Bone marrow (tissue), 2 donors: ENCODE measurements around the gene ITGA7.
A peak's percentile ranks its signal among the peaks of the same experiment; 100 is the strongest.

Source experiments
- DNase-seq, 2 donors: peaks; one replicate each; lab custom pipeline; 2025; lab: John Stamatoyannopoulos, UW

Gene ITGA7

DNA sequence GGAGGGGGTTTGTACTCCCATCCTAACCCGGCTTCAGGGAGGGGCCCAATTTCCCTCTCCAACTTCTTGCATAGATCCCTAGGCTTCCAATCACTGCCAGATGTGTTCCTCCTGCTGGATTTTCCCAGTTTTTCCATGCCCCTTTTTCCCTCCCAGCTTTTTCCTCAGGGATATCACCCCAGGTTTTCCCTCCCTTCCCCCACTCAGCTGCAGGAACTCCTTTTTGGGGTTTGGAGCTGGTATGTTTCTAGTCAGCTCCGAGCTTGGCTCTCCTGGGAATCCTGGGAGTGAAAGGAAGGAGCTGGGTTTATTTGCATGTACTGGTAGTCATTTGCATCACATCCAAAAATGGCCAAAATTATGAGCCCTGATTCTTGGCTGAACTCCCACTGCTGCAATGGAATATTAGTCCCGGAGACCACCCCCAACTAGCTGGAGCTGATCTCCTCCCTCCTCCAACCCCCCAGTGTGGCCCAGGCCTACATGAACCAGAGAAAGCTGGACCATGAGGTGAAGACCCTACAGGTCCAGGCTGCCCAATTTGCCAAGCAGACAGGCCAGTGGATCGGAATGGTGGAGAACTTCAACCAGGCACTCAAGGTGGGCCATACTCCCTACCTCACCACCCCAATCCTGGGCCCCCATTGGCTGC lies 11.0 kb upstream of the ITGA7 start:
- DNase-seq, result no peak

DNA sequence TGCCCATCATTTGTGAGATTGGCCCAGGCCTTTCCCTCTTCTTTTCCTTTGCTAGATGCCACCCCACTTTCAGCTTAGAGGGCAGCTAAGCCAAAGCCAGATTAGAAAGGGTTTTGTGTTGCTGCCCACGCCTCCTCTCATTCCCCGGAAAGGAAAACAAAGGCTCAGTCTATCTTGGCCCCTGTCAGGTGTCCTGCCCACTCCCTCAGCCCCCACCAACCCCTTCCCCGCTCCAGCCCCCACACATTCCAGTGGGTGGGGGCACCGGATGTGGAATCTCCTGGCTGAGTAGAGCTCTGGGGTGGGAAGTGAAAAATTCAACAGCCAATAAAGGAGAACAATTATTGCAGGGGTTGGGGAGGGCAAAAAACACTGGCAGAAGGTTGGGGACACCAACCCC lies 10.3 kb upstream of the ITGA7 start:
- no peak for DNase-seq

DNA sequence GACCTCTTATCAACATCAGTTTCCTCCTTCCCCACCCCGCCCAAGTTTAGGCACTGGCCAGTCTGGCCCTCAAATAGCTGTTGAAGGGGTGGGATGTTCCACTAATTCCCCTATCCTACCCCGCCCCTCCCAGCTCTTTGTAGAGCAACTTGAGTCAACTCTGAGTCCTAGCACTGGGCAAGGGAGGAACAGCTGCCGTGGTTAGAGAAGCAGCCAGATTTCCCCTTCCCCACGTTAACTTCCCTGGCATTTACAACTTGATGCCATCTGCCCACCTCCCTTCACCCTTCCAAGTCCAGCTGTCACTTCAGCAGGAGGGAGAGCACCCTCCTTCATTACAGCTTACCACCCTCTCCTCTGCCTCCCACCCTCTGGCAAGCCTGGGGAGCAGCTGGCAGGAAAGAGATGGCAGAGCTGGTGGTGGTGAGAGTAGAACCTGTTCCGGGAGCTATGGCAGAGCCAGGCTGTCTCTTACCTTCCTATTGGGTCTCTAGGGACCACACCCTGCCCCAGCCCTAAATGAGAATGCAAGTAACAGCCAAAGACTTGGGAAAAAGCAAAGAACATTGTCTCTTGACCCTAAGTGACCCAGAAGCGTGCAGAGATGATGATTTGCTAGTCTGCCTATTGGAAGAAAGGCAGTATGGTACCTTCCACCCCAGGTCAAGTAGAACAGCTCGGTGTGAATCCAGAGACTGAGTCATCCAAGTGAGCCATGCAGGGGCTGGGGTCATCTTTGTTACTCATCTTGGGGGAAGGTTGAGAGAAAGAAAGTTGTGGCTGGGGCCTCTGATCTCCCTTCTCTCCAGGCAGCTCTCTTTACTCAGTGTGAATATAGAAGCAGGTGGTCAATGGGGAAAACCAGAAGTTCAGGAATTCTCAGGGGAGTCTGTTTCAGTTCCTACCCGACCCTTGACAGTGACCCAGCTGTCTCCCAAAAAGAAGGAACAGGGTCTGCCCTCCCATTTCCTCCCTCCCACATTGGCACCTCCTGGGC lies 9.6 kb upstream of the ITGA7 start:
- no peak for DNase-seq

DNA sequence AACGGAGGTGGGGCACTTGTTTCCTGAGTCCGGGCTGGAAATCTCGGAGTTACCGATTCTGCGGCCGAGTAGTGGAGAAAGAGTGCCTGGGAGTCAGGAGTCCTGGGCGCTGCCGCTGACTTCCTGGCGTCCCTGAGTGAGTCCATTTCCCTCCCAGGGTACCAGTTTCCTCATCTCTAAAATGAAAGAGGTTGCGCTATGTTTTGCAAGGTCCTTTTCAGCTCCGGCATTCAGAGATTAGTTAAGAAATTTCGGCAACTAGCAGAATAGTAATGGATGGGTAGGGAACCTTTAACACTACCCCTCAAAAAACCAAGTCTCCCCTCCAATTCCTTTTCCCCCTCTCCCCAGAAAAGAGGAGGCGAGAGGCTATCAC lies 8.9 kb upstream of the ITGA7 start:
- no peak for DNase-seq

DNA sequence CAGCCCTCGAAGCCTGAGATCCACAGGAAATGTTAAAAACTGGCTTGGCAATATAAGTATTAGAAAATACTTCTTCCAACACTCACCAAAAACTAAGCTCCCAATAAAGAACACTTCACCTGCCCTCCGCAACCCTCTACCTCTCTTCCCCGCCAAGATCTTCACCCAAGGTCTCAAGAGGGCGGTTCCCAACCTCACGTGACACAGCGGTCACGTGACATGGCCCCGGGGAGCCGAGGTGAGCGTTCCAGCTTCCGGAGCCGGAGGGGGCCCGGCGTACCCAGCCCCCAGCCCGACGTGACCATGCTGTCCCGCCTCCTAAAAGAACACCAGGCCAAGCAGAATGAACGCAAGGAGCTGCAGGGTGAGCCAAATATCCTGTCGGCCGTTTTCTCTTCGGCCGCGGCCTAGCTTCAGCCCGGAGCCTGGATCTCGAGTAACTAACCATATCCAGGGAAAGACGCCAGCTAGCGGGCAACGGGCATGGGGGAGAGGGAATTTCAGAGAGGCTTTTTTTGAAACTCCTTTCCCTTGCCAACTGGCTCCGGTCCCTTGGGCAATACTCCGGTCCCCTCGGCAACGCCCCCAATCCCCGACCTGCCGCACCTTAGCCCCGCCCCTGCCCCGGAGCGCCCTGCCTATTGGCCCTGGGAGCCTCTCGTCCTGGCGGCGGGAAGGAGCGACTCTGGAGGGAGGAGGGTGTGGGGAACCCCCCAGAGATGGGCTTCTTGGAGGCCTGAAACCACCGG lies 8.3 kb upstream of the ITGA7 start, which contains the start of gene BLOC1S1:
BLOC1S1 (plus strand) TSS at position 214 of the 749 bp plus-strand sequence; CDS start at position 220, 6 bp downstream.
- DNase-seq, result peak; percentile 70 to 88

DNA sequence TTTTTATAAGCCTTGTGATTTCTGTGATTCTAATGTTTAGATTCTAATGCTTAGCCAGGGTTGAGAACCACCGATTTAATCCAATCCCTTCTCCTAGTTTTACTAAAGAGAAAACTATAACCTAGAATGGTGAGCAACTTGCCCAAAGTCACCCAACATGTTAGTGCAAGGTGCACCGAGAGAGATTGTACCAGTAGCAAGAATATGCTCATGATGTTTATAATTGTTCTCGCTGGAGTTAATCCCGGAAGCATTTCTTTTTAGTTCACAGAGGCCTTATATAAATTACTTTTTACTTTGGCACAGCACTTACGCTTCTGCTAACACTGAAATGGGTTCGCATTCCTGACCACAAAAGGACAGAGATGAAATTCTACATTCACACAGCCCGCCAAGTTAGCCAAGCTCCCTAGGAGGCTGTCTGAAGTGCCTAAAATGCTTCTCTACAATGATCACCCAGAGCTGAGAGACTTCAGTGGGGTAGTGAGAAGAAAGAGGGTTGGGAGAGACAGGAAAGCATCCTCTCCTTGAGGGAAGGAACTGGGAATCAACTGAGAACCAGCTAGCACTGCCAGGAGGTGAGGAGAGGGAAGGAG lies 7.6 kb upstream of the ITGA7 start:
- no peak for DNase-seq

DNA sequence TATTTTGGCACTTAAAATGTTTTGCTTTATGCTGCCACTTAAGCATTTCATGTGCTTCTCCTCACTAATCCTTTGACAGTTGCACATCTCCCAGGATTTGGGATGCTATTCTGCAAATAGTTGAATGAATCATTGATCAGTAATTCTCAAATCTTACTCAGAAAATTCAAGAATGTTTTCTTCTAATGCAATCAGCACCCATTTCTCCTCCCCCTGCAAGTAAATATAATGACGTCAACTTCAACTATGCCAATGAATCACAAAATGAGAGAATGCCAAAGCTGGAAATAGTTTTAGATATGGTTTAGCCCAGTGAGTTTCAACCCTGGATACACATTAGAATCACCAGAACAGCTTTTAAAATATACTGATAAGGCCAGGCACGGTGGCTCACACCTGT lies 6.0 kb upstream of the ITGA7 start:
- DNase-seq, result no peak

DNA sequence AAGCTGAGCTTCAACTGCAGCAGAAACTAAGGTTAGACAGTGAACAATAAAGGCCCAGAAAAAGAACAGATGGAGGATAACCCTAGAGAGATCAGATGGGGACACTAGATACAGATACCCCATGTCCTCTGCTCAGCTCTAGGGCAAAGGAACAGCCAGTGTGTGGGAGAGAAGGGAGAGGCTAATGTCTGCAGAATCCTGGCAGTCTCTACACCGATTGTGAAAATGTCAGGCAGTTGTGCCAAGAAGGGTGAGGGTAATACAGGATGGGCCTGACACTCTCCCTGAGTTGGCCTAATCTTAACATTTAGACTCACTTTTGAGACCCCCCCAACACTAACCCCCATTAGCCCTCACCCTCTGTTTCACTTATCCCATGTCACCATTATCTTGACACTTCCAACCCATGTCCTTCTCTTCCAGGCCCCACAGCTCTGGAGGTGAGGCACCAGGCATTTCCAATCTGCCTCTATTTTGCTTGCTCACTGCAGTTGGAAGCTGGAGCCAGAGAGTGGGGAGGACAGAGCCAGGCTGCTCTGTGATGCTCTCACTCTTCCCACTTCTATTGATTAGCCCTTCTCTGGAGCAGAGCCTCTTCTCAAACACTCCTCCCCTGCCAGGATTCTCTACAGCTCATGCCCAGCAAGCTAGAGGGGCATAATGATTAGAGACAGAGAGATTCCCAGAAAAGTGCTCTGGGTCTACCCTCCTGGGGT lies 5.2 kb upstream of the ITGA7 start:
- no peak for DNase-seq

DNA sequence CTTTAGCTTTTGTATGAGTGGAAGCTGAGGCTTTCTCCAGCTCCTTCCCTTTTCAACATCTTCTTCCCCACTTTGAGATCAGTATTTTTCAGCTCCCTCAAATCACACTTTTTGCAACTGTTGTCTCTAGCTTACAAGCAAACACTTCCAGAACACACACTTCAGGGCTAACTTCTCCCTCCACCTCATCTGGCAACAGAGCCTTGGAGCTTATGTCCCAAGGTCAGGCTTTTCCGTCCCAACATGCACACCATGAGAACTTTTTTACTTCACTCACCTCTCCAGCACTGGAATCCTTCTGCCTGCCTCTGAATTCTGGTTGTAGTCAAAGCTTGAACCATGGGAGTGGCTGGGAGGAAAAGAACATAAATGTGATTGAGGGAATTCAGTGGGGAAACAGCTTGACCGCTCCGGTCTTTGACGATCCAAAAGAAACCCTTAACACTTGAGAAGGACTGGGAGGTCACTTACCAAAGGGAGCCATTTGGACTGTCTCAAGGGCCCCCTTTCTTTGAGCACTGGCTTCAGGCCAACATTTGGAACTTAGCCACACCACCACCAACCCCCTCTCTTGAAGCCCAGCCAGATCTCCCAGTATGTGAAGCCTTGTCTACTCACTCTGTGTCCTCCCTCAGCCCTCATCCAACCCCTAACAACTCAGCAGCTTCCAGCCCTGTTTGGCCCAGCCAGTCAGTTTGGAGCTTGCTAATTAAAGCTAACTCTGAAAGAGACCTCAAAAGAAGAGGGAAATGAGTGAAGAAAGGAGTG lies 4.3 kb upstream of the ITGA7 start:
- no peak for DNase-seq

DNA sequence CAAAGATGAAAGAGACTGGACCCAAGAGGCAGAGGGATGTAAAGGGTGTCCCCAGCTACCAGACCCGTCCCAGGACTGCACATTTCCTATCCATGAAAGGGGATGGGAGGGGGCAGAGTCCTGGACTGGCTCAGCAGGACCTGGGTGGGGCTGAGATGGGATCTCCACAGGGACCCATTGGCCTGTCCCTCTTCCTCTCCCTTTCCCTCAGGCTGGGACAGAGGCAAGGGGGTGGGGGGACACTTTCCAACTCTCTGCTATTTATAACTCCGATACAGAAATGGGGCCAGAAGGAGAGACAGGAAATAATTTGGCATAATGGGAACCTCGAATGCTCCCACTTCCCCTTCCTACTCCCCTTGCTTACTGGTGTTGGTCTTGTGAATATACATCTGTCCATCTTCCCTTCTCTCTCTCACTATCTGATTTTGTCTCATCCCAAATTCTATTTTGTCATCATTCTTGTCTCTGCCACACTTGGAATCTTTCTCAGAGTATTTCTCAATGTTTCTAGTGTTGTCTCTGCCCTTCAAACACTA lies 1.1 kb upstream of the ITGA7 start:
- no peak for DNase-seq

DNA sequence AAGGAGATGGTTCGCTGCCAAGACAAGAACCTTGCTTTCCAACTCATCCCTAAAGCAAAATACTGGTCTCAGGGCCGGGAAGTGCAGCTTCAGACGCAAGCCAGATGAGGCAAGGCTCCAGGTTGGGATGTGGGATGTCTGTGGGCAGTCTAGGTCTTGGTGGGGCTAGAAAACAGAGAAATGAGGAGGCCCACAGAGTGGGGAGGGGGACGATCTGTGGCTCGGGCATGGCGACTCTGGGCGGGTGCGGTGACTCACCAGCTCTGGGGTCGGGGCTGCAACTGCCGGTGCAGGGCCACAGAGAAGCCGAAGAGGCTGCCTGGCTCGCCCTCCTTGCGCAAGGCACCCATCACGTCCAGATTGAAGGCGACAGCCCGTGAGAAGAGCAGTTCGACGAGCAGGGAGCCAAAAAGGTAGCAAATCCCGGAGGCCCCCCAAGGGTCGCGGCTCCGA lies 459 bp downstream of the ITGA7 start:
- peak in 1 of 2 donors; percentile 24 for DNase-seq

DNA sequence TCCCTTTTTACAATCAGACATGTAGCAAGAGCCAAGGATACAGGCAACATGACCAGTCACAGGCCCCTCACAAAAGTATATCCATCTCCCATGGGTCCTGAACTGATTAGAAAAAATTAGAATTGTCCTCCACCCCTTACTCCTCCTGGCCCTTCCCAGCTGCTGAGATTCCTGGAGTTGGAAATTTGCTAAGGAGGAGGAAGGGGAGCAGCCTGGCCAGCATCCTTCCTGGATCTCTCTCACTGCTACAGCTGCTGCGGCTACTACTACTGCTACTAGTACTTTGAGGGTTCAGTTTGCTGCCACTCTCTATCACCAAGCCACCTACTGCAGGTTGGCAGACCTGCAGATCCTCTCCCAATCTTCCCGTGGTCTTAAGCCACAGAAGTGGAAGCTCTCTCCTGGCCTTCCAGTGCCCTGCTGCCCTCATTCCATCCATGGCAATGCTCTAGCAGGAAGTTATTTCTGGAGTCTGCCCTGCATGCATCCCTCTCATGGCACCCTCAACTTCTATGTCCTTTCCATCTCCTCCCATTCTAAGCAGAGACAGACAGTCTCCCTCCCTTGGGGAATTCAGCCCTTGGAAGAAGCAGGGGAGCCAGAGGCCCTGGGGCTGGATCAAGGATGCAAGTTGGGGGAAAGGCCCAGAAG lies 1.0 kb downstream of the ITGA7 start:
- DNase-seq, result no peak

DNA sequence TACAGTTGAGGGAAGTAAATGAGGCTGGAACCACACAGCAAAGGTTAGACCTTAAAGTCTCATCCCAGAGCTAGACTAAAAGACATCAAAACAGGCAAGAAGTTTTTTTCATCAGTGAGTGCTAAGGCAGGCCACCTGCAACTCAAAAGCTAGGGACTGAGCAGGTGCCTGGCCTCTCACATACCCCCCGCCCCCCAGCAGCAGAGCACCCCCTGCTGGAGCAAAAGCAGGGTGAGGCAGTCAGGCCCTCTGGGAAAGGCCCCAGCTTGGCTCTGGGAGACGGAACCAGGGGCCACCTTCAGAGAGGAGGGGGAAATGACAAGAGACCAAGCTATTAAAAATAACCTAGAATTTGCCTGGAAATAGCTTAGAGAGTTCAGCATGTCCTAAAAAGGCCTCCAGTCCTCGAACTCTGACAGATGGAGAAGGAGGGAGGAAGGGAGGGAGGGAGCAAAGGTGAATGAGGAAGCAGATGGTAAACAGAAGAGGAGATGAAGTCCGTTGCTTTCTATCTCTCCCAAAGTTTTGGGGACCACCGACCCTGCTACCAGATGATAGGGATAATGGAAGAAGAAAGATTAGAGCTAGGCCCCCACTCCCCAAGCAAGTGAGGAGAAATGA lies 1.8 kb downstream of the ITGA7 start:
- no peak for DNase-seq

DNA sequence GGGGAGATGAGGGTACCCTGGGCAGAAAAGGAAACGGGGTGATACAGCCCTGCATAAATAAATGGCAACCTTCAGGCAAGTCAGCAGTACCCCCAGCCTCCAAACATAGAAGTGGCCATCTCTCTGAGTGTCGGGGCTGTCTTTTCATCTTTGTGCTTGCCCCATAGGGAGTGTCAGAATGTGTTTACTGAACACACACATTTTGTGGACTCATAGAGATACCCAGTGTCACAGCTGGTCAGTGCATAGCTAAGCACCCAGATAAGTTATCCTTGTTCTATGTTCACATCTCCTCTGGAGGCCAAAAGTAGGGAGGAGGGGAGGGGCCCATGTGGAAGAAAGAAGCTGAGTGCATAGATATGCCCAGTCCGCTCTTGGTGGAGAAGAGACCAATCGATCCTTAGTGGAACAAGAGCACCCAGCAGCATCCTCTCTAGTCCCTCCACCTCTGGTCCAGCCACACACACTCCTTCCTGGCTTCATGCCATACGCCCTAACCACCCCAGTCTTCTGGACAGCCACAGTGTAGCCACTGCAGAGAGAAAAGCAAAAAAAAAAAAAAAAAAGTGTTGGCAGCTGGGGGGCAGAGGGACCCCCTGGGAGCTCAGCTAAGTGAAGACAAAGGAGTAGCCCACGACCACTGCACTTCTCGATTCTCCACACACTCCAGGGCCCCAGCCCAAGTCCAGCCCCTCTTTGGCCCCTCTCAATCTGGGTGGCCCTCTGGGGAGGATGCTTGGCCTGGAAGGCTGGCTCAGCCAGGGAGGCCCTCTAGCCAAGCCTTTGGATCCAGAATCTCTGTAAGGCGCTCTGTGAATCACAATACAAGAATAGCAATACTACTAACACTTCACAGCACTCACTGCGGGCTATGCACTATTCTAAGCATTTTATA lies 2.6 kb downstream of the ITGA7 start:
- DNase-seq, result no peak

DNA sequence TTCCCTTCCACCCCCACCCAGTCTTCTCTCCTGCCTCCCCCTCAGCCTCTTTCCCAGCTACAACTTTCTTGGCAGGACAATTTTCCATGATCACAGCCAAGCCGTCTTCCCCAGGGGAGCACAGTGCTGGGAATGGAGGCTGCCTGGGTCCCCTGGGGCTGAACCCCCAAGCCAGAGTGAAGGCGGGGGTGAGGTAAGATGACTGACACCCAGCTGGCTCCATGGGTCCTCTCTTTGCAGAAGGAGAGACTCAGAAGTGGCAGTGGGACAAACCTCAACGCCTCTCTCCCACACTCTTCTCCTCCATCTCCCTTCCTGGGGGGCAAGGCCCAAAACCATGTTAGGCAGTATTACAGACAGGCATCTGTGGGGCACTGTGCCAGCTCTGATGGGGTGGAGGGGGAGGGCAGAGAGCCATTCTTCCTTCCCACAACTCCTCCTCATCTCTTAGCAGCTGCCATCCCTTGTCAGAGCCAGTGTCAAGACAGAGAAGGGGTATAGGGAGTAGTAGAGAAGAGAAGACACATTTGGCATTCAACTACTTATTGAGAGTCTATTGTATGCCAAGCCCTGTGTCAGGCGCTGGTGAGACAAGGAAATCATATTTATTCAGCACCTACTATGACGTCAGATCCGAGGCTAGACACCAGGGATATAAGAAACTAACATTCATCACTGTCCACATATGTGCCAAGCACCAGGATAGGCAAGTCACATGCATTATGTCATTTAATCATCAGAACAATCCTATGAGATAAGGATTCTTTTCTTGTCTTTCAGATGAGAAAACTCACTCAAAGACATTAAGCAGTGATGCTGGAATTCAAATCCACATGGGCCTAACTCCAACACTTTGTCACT lies 3.6 kb downstream of the ITGA7 start:
- DNase-seq, result no peak

DNA sequence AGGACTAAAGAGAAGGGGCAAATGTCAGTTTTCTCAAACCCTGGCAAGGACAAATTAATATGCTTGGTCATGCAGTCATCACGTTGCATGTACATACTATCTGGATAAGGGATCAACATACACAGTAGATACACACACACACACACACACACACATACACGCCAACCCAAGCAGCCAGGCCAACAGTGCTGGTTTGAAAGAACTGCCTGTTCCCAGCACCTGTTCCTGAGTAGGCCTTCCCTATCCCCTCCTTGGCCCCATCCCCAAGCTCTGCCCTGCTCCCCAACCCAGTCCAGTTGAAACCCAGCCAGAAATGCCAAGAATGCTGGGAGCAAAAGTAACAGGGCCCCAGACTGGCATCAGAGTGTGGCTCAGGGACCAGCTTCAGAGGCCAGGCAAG lies 4.4 kb downstream of the ITGA7 start:
- no peak for DNase-seq

DNA sequence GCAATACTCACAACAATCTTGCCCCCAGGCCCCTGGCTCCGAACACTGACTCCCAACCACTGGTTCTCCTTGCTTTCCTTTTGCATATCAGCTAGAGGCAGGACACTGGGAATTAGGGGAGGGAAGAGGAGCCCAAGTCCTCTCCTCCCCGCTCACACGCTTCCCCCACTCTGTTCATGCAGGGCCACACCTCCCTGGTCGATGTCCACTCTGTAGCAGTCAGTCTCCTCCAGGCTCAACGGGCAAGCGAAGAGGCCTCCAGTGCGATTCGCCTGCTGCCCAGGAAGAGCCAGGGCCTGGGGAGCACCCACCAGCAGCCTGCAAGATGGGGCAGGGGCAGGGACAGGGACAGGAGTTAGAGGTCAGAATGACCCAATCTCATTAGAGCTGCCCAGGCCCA lies 4.8 kb downstream of the ITGA7 start:
- no peak for DNase-seq
